ENCODE data around the gene ACTL7A. TPM values are rescaled to one million over a fixed set of nuclear protein-coding genes. Genes with fewer than 3 reads are reported as not detected.
"Not testable (repeated sequence)": the region's sequence is repeated elsewhere in the genome, so short reads cannot be mapped to it uniquely, and the experiment has no call there.

The ACTL7A gene
- total RNA-seq, 1 donor from 2014 or later = not detected

DNA sequence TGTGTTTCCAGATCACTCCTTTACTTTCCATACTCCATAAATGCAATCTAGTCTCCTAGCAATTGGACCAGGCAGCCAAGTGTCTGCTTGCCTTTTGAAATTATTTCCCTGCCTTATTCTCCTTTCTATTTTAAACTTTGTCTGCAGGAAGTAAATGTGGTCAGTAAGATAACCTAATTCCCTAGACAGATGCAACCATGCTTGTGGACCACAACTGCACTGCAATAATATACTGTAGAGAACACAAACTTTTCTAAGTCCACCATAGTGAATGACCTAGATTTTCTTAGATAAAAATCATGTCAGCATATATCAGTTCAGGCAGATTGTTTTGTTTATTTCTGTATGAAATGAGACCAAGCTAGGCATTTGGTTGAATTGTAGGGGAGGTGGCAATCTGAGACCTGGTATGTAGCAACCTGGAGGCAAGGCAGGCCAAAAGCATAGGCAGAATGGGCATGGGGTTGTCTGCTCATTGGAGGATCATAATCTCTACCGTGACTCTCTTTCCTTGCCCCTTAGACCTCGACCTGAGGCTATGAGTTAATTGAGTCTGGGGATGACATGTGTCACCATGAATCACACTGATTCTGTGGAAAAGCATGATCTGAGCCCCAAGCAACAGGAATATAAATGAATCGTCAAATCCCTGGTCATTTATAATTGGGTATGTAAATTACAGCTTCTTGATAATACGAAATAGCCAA lies 27.0 kb upstream of the ACTL7A start:
- Histone ChIP-seq H3K27me3 (ENCODE audit: control insufficient read depth in 3 of 3, insufficient read depth in 3 of 3, low read length in 3 of 3) (peaks cover 0 to 4% (median 0%) of the 10 kb centered on the region in 3 donors), H3K9ac (ENCODE audit: low read depth in 1 of 3, low read length in 3 of 3) (no peak overlapping the region), H3K4me3 (ENCODE audit: low read length in 3 of 3) (no peak overlapping the region), H3K4me1 (ENCODE audit: control insufficient read depth in 3 of 3, insufficient read depth in 3 of 3, low read length in 3 of 3) (no peaks in the 10 kb centered on the region), H3K9me3 (ENCODE audit: control insufficient read depth in 3 of 3, low read length in 3 of 3) (peaks cover 0 to 2% (median 0%) of the 10 kb centered on the region in 3 donors), H3K27ac (ENCODE audit: low read depth, low read length) (no peak overlapping the region), H3K36me3 (ENCODE audit: control insufficient read depth in 3 of 3, insufficient read depth in 3 of 3, low read length in 3 of 3) (no peaks in the 10 kb centered on the region)

DNA sequence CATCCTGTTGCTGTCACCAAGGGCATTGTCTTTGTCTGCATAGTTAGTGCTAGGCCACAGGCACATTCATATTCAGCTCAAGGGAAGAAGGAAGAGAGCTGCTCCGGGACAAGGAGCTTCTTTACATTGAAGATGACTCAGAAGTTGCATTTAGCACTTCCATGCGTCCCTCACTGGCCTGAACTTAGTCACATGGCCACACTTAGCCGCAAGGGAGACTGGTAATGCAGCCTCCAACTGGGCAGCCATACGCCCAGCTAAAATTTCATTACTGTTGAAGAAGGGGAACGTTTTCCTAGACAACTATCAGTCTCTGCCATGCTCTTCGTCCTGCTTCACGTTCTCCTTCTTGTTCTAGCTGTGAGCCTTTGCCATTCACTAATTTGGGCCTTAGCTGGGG lies 26.2 kb upstream of the ACTL7A start:
- Histone ChIP-seq H3K4me3 (ENCODE audit: low read length in 3 of 3) (no peak overlapping the region), H3K36me3 (ENCODE audit: control insufficient read depth in 3 of 3, insufficient read depth in 3 of 3, low read length in 3 of 3) (no peaks in the 10 kb centered on the region), H3K4me1 (ENCODE audit: control insufficient read depth in 3 of 3, insufficient read depth in 3 of 3, low read length in 3 of 3) (no peaks in the 10 kb centered on the region), H3K9me3 (ENCODE audit: control insufficient read depth in 3 of 3, low read length in 3 of 3) (peaks cover 0 to 2% (median 0%) of the 10 kb centered on the region in 3 donors), H3K9ac (ENCODE audit: low read depth in 1 of 3, low read length in 3 of 3) (no peak overlapping the region), H3K27ac (ENCODE audit: low read depth, low read length) (no peak overlapping the region), H3K27me3 (ENCODE audit: control insufficient read depth in 3 of 3, insufficient read depth in 3 of 3, low read length in 3 of 3) (peaks cover 0 to 4% (median 0%) of the 10 kb centered on the region in 3 donors)

DNA sequence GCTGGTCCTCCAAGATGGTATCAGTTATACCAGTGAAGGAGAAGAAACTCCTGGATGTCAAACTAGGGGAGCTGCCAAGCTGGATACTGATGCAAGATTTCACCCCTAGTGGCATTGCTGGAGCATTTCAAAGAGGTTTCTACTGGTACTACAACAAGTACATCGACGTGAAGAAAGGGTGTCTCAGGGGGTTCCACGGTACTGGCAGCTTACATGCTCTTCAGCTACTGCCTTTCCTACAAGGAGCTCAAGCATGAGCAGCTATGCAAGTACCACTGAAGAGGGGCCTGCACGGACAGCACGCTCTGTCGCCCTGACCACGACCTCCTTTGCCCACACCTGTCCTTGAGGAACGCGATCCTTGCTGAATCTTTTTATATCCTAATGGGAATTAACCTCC lies 25.7 kb upstream of the ACTL7A start:
- H3K36me3 ChIP-seq (ENCODE audit: control insufficient read depth in 3 of 3, insufficient read depth in 3 of 3, low read length in 3 of 3) = no peaks in the 10 kb centered on the region
- no peaks in the 10 kb centered on the region for H3K27me3 ChIP-seq (ENCODE audit: control insufficient read depth in 3 of 3, insufficient read depth in 3 of 3, low read length in 3 of 3)
- no peak overlapping the region for H3K9ac ChIP-seq (ENCODE audit: low read depth in 1 of 3, low read length in 3 of 3)
- H3K4me1 ChIP-seq (ENCODE audit: control insufficient read depth in 3 of 3, insufficient read depth in 3 of 3, low read length in 3 of 3) = no peaks in the 10 kb centered on the region
- no peak overlapping the region for H3K27ac ChIP-seq (ENCODE audit: low read depth, low read length)
- H3K4me3 ChIP-seq (ENCODE audit: low read length in 3 of 3) = no peak overlapping the region
- peaks cover 0 to 2% (median 0%) of the 10 kb centered on the region in 3 donors for H3K9me3 ChIP-seq (ENCODE audit: control insufficient read depth in 3 of 3, low read length in 3 of 3)

DNA sequence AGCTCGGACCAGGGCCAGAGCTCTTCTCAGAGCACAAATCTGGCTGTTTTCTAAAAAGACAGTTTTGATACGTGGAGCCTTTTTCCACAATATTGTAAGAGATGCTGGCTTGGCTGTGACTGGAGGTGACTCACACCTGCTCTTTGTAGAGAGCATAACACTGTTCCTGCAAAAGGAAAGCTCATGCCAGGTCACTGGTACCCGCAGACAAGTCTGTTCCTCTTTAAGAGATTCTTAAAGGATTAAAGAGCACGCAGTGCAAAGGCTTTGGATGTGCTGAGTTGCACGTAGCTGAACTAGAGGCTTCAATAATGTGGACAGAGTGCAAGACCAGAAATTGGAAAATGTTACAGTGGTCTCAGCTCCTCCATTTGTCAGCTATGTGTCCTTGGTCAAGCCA lies 25.3 kb upstream of the ACTL7A start:
- Histone ChIP-seq H3K9ac (ENCODE audit: low read depth in 1 of 3, low read length in 3 of 3) (no peak overlapping the region), H3K4me1 (ENCODE audit: control insufficient read depth in 3 of 3, insufficient read depth in 3 of 3, low read length in 3 of 3) (no peaks in the 10 kb centered on the region), H3K27ac (ENCODE audit: low read depth, low read length) (no peak overlapping the region), H3K36me3 (ENCODE audit: control insufficient read depth in 3 of 3, insufficient read depth in 3 of 3, low read length in 3 of 3) (no peaks in the 10 kb centered on the region), H3K9me3 (ENCODE audit: control insufficient read depth in 3 of 3, low read length in 3 of 3) (peaks cover 0 to 2% (median 0%) of the 10 kb centered on the region in 3 donors), H3K27me3 (ENCODE audit: control insufficient read depth in 3 of 3, insufficient read depth in 3 of 3, low read length in 3 of 3) (no peaks in the 10 kb centered on the region), H3K4me3 (ENCODE audit: low read length in 3 of 3) (no peak overlapping the region)

DNA sequence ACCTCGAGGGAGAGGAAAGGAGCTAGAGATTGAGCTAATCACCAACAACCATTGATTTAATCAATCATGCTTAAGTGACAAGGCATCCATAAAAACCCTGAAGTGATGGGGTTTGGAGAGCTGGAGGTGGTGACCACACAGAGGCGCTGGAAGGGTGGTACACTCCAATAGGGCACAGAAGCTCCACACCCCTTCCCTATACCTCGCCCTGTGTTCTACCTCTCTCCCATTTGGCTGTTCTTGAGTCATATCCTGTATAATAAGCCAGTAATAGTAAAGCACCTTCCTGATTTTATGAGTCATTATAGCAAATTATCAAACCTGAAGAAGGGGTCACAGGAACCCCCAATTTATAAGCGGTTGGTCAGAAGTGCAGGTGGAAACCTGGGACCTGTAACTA lies 24.5 kb upstream of the ACTL7A start:
- H3K27ac ChIP-seq (ENCODE audit: low read depth, low read length) = no peak overlapping the region
- H3K4me1 ChIP-seq (ENCODE audit: control insufficient read depth in 3 of 3, insufficient read depth in 3 of 3, low read length in 3 of 3) = no peaks in the 10 kb centered on the region
- peaks cover 0 to 2% (median 0%) of the 10 kb centered on the region in 3 donors for H3K9me3 ChIP-seq (ENCODE audit: control insufficient read depth in 3 of 3, low read length in 3 of 3)
- H3K36me3 ChIP-seq (ENCODE audit: control insufficient read depth in 3 of 3, insufficient read depth in 3 of 3, low read length in 3 of 3) = no peaks in the 10 kb centered on the region
- H3K4me3 ChIP-seq (ENCODE audit: low read length in 3 of 3) = no peak overlapping the region
- no peak overlapping the region for H3K9ac ChIP-seq (ENCODE audit: low read depth in 1 of 3, low read length in 3 of 3)
- H3K27me3 ChIP-seq (ENCODE audit: control insufficient read depth in 3 of 3, insufficient read depth in 3 of 3, low read length in 3 of 3) = no peaks in the 10 kb centered on the region

DNA sequence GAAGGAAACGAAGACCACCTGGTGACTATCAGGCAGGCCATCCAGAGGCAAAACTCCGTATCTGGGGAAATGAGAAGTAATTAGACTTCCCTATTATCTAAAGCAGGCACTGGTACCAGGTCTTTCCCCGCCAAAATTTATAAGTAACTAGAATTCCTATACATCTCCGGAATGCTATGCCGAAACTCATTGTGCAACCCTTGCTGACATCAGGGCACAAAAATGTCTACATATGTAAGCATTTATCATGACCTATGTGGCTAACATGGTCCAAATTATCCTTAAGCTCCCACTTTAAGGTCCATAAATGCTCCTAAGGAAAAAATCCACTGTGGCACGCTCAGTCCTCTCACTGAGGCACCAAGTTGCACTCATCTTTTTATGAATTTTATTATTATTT lies 24.0 kb upstream of the ACTL7A start:
- Histone ChIP-seq H3K4me3 (ENCODE audit: low read length in 3 of 3) (no peak overlapping the region), H3K36me3 (ENCODE audit: control insufficient read depth in 3 of 3, insufficient read depth in 3 of 3, low read length in 3 of 3) (no peaks in the 10 kb centered on the region), H3K27me3 (ENCODE audit: control insufficient read depth in 3 of 3, insufficient read depth in 3 of 3, low read length in 3 of 3) (no peaks in the 10 kb centered on the region), H3K9ac (ENCODE audit: low read depth in 1 of 3, low read length in 3 of 3) (no peak overlapping the region), H3K27ac (ENCODE audit: low read depth, low read length) (no peak overlapping the region), H3K4me1 (ENCODE audit: control insufficient read depth in 3 of 3, insufficient read depth in 3 of 3, low read length in 3 of 3) (no peaks in the 10 kb centered on the region), H3K9me3 (ENCODE audit: control insufficient read depth in 3 of 3, low read length in 3 of 3) (peaks cover 0 to 2% (median 0%) of the 10 kb centered on the region in 3 donors)

DNA sequence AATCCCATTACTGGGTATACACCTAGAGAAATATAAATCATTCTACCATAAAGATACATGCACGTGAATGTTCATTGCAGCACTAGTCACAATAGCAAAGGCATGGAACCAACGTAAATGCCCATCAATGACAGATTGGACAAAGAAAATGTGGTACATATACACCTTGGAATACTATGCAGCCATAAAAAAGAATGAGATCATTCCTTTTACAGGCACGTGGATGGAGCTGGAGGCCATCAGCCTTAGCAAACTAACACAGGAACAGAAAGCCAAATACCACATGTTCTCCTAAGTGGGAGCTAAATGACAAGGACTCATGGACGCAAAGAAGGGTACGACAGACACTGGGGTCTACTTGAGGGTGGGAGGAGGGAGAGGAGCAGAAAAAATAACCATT lies 22.5 kb upstream of the ACTL7A start:
- not testable (repeated sequence) for H3K27ac ChIP-seq (ENCODE audit: low read depth, low read length); H3K9me3 ChIP-seq (ENCODE audit: control insufficient read depth in 3 of 3, low read length in 3 of 3); H3K9ac ChIP-seq (ENCODE audit: low read depth in 1 of 3, low read length in 3 of 3); H3K27me3 ChIP-seq (ENCODE audit: control insufficient read depth in 3 of 3, insufficient read depth in 3 of 3, low read length in 3 of 3); H3K36me3 ChIP-seq (ENCODE audit: control insufficient read depth in 3 of 3, insufficient read depth in 3 of 3, low read length in 3 of 3); H3K4me3 ChIP-seq (ENCODE audit: low read length in 3 of 3); H3K4me1 ChIP-seq (ENCODE audit: control insufficient read depth in 3 of 3, insufficient read depth in 3 of 3, low read length in 3 of 3)

DNA sequence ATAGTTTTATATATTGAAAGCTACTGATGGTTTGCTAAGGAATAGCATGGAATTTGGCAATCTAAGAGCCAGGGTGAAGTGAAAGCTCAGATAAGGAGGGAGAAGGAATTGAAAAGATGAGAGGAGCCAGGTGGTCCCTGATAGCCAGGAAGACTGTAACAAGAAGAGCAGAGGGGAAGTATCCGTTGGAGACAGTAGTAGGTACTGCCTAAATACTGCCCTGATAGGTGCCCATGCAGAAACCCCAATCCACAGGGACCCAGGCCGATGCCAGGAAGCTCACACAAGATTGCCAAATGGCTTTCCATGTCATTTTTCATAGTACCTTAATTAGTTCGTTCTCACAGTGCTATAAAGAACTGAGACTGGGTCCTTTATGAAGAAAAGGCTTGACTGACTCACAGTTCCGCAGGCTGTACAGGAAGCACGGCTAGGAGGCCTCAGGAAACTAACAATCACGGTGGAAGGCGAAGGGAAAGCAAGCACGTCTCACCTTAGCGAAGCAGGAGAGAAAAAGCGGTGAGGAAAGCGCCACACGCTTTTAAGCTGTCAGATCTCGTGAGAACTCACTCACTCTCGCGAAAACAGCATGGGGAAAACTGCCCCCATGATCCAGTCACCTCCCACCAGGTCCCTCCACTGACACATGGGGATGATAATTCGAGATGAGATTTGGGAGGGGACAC lies 19.3 kb upstream of the ACTL7A start:
- Histone ChIP-seq H3K27ac (ENCODE audit: low read depth, low read length) (no peak overlapping the region), H3K4me3 (ENCODE audit: low read length in 3 of 3) (no peak overlapping the region), H3K9me3 (ENCODE audit: control insufficient read depth in 3 of 3, low read length in 3 of 3) (peaks cover 0 to 2% (median 0%) of the 10 kb centered on the region in 3 donors), H3K27me3 (ENCODE audit: control insufficient read depth in 3 of 3, insufficient read depth in 3 of 3, low read length in 3 of 3) (no peaks in the 10 kb centered on the region), H3K9ac (ENCODE audit: low read depth in 1 of 3, low read length in 3 of 3) (no peak overlapping the region), H3K4me1 (ENCODE audit: control insufficient read depth in 3 of 3, insufficient read depth in 3 of 3, low read length in 3 of 3) (no peaks in the 10 kb centered on the region), H3K36me3 (ENCODE audit: control insufficient read depth in 3 of 3, insufficient read depth in 3 of 3, low read length in 3 of 3) (no peaks in the 10 kb centered on the region)

DNA sequence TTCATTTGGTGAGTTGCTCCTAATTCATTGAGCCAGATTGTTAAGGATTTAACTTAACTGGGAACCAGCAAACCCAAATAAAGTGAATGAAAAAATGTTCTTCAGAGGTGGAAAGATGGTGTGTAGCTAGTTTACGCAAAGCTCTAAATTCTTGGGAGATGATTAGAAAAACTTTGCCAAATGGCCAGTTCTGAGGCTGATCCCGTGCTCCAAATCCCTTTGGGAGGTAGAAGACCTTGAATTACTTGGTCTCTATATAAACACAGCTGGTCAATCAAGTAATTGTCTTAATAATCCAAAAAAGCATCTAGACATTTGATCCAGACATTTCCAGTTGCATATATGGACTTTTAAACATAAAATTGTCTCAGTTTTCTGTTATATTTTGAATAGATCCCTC lies 17.7 kb upstream of the ACTL7A start:
- no peaks in the 10 kb centered on the region for H3K36me3 ChIP-seq (ENCODE audit: control insufficient read depth in 3 of 3, insufficient read depth in 3 of 3, low read length in 3 of 3)
- H3K9ac ChIP-seq (ENCODE audit: low read depth in 1 of 3, low read length in 3 of 3) = no peak overlapping the region
- H3K9me3 ChIP-seq (ENCODE audit: control insufficient read depth in 3 of 3, low read length in 3 of 3) = peaks cover 0 to 2% (median 0%) of the 10 kb centered on the region in 3 donors
- H3K27ac ChIP-seq (ENCODE audit: low read depth, low read length) = no peak overlapping the region
- no peaks in the 10 kb centered on the region for H3K4me1 ChIP-seq (ENCODE audit: control insufficient read depth in 3 of 3, insufficient read depth in 3 of 3, low read length in 3 of 3)
- H3K4me3 ChIP-seq (ENCODE audit: low read length in 3 of 3) = no peak overlapping the region
- no peaks in the 10 kb centered on the region for H3K27me3 ChIP-seq (ENCODE audit: control insufficient read depth in 3 of 3, insufficient read depth in 3 of 3, low read length in 3 of 3)

DNA sequence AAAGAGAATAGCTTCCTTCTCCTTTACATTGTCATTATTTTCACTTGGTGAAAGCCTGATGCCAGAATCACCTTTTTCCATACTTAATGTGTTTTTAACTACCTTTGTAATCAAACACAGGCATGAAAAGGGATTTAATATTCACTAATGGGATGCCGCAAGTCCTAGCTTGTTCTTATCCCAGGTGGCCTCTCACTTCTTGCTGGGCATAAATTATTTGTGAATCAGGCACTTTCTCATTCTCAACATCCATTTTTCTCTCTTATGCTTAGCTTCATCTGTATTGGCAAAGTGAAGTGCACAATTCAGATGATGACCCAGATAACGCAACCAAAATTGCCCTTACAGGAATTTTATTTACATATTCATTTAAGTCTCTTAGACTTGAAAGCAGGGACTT lies 17.2 kb upstream of the ACTL7A start:
- Histone ChIP-seq H3K4me1 (ENCODE audit: control insufficient read depth in 3 of 3, insufficient read depth in 3 of 3, low read length in 3 of 3) (no peaks in the 10 kb centered on the region), H3K27me3 (ENCODE audit: control insufficient read depth in 3 of 3, insufficient read depth in 3 of 3, low read length in 3 of 3) (no peaks in the 10 kb centered on the region), H3K9me3 (ENCODE audit: control insufficient read depth in 3 of 3, low read length in 3 of 3) (no peaks in the 10 kb centered on the region), H3K4me3 (ENCODE audit: low read length in 3 of 3) (no peak overlapping the region), H3K36me3 (ENCODE audit: control insufficient read depth in 3 of 3, insufficient read depth in 3 of 3, low read length in 3 of 3) (no peaks in the 10 kb centered on the region), H3K9ac (ENCODE audit: low read depth in 1 of 3, low read length in 3 of 3) (no peak overlapping the region), H3K27ac (ENCODE audit: low read depth, low read length) (no peak overlapping the region)
